NCI-H1436 (cell line): ENCODE results near the gene MED27.
"Not testable (repeated sequence)": the region's sequence is repeated elsewhere in the genome, so short reads cannot be mapped to it uniquely, and the experiment has no call there.

ENCODE experiments used
- DNase-seq: peaks from one replicate; lab custom pipeline; 2025; lab: John Stamatoyannopoulos, UW

MED27 gene

GRCh38 chr9:132077881-132078698, 1.6 kb downstream of the MED27 start:
- peak; percentile 46 for DNase-seq

- no peak for DNase-seq
These were observed 3.8 kb downstream of the MED27 start for GRCh38 chr9:132075853-132076252.

GRCh38 chr9:132074736-132075135, 4.9 kb downstream of the MED27 start:
- DNase-seq, result no peak

DNA sequence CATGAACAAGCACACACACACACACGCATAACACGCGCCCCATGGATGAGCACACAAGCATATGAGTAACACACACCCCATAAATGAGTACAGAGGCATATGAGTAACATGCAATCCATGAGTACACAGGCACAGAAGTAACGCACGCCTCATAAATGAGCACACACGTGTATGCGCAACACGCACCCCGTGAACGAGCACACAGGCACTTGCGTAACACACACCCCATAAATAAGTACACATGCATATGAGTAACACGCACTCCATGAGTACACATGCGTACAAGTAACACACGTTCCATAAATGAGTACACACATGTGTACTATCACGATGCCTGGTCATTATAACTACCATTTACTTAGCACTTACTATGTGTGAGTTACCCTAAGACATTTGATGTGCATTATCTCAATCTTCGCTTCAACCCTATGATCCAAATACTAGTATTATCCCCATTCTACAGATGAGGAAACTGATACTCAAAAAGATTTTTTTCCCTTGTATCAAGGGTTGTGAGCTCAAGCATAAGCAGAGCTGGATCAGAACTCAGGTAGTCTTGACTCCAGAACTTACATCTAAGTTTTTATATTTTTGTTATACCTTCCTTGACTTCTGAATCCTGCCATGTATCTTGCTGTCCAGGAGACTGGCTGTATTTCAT, 7.7 kb downstream of the MED27 start:
- no peak for DNase-seq

DNA sequence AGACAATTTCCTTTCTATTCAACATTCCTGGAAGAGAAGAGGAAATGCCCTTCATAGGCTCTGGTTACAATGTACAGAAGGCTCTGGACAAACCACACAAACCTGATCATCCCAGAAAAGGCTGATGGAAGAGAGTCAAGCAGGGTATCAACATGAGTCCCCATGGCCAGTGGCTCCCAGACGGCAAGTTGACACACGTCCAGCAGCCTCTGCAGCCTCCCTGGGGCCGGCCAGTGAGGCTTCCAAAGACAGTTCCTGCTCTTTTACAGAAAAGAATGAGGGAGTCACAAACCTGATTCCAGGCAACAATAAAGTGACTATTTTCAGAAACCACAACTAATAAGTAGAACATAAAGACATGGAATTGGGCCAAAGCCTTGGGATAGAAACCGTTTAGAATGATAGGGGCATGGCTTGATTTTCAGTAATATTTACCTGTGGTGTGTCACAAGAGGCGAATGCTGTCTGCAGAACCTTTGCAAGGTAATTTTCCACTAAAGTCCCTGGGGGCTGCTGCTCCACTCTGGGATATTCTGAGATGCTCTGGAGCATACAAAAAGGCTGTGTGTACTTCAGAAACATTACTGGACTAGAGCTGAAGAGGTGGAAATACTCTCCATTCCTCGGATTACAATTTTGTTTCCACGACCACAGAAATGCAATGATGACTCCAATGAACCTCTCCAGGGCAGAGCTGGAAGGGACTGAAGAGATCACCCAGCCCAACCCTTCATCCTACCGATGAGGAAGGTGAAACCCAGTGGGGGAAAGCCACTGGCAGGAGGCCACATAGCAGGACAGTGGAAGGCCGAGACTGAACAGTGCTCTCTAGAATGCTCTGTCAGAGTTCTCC, 10.4 kb downstream of the MED27 start:
- no peak for DNase-seq

- no peak for DNase-seq
These were observed 11.1 kb downstream of the MED27 start for GRCh38 chr9:132068605-132069004.

- DNase-seq, result no peak
These were observed 13.2 kb downstream of the MED27 start for GRCh38 chr9:132066511-132066910.

- DNase-seq, result no peak
These were observed 13.6 kb downstream of the MED27 start for GRCh38 chr9:132066057-132066456.

DNA sequence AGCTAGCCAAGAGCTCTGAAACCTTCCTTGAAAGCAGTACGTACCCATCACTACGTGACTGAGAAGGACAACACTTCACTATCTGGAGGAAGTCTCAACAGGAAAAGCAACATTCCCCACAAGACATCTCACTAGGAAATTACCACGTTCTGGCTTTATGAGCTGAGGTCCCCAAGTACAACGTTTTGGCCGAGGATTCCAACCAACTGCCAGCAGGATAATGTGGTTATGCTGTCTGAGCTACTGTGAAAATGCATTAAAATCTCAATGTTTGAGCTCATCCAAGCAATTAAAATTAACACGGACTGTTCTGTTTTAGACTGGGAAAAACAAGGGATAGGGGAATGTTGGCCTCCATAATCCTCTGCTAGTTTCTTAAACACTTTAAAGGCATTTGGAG, 16.4 kb downstream of the MED27 start:
- DNase-seq, result no peak

DNA sequence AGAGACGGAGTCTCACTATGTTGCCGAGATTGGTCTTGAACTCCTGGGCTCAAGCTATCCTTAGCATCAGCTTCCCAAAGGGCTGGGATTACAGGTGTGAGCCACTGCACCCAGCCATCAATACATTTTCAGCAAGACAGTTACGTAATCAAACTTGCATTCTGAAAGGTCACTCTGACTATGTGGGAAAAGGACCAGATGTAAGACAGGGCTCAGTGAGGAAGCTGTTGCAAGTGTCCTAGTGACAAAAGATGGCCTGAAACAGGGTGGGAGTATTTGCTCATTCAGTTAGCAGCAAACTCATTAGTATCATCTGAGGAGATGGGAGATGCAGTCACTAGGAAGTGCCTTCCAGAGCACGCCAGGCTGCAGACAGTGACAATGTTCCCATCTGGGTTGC, 16.9 kb downstream of the MED27 start:
- DNase-seq, result no peak

DNA sequence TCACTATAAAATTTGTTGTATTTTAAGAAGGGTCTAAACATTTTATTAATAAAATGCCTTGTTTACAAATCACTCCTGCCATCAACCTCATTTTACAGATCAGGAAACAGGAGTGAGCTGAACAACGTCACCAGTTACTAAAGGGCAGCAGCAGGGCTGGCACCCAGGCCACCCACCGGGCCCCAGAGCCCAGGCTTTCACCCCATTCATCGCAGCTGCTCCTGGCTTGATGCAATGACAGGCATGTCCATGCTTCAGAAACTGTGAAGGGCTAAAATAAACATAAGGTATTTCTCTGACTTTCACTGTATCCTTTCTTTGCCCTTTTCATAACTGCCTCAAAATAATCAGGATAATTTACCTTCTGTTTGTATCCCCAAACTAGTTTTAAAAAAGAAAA, 18.1 kb downstream of the MED27 start:
- DNase-seq, result no peak

- DNase-seq, result peak; percentile 52
These were observed 20.3 kb downstream of the MED27 start for GRCh38 chr9:132059361-132059760.

- not testable (repeated sequence) for DNase-seq
These were observed 21.4 kb downstream of the MED27 start for GRCh38 chr9:132058226-132058625.

DNA sequence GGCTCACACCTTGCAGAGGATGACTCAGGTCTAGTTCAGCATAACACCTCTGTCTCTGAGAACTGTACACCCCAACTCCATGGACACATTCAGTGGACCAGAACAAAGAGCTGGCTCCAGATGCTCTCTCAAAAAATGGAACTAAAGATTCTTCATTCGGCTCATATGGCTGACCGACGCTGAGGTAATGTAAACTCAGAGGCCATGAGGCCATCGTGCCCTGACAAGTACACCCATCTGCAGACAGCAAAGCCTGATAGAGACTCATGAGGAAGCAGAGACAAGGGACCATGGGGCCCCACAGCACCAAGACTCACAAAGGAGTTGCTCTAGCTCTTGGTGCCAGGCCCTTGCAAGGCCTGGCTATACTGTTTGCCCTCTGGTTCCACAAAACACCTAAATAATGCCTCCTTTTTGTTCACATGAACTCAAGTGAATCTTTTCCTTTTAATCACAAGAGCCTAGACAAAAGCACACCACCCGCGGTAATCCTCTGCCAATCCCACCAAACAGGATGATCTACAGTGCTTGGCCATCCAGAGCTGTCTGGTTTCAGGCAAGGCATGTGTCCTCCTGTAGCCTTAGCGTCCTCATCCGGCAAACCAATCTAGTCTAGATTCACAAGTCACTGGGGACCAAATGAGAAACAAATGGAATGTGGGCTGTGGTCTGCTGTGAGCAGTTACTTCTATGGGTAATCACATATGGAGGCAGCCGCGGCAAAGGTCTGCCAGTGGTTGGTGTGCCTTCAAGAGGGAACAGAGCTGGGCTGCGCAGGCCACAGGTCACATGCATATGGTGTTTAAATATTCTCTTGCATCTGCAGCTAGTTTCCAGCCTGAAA, 22.7 kb downstream of the MED27 start:
- no peak for DNase-seq

DNA sequence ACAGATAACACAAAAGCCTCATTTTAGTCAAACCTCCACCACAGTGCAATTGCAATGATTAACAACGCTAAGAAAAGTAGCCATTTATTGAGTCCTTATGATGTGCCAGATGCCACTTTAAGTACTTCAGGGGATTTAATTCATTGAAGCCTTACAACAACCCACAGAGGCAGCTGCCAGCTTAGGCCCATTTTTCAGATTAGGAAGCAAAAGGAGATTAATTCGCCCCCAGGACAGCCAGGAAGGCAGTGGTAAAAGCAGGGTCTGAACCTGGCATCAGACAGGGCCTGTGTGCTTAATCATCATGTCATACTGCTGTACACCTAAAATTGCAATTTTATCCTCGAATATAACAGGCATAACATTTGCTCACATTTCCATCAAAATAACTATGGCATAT, 23.9 kb downstream of the MED27 start:
- peak; percentile 21 for DNase-seq

DNA sequence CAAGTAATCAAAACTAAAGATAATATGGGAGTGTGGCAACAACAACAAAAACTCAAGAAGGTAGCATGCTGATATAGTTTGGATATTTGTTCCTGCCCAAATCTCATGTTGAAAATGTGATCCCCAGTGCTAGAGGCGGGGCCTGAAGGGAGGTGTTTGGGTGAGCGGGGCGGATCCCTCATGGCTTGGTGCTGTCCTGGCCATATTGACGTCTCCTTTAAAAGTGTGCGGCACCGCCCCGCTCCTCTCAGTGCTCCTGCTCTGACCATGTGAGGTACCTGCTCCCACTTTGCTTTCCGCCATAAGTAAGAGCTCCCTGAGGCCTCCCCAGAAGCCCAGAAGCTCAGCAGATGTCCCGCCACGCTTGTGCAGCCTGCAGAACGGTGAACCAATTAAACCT, 25.6 kb downstream of the MED27 start:
- no peak for DNase-seq

DNA sequence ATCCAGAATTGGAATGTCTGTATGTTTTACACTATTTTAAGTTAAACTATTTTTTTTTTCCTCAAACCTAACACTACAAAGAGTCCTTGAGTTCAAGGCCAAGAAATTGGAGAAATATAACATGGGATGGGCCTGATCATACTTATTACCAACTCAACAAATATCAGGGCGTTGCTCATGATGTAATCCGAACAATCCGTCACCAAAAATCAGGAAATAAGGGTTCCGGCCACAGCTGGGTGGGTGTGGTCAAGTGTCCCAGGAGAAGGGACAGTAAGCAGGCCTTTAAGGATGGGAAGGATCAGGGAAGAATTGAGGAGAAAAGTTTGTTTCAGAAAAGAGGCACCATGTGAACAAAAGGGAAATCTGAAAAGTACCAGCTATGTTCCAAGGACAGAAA, 29.8 kb downstream of the MED27 start:
- DNase-seq, result no peak

- no peak for DNase-seq
These were observed 30.3 kb downstream of the MED27 start for GRCh38 chr9:132049323-132049882.

GRCh38 chr9:132048201-132048600, 31.5 kb downstream of the MED27 start:
- DNase-seq, result no peak

- DNase-seq, result no peak
These were observed 33.2 kb downstream of the MED27 start for GRCh38 chr9:132046456-132046855.

DNA sequence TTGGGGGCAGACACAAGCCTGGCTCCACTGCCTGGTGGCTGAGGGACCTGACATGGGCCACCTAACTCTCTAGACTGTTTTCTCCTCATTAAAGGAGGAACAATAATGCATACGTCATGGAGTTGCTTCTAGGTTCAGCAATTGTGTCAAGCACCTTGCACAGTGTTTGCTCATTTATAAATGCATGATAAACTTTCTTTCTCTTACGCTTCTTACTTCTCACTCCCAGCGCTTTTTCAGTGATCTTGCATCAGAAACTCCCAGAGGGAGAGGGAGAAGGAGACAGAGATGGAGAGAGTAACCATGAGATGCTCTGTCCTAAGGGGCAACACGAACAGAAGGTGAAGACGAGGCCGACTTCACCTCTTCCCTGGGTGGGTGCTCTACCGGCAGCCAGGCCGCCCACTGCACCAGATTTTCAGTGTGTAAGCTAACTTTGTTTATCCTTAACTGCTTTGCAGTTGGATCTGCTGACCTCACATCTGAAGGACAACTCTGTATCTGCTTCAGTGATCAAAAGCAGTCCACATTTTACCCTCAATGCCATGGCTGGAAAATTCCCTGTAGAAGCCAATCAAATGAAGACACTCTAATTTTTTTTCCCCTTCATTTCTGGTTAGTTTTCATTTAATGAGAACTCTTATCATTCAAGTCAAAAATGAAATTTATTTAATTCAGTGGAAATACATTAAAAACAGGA, 35.3 kb downstream of the MED27 start:
- no peak for DNase-seq
